HEK293T (cell line): ENCODE data around the gene HACD2.

Source experiments
- CTCF ChIA-PET: fragments of 350-600 bp; formaldehyde crosslinking; extraction: SDS; loops from one replicate; lab custom pipeline; 2021; ENCODE audit warnings: antibody characterized with exemption, inconsistent platforms; lab: Yijun Ruan, JAX
- POLR2A ChIA-PET: fragments of 350-600 bp; formaldehyde crosslinking; extraction: SDS; loops from one replicate; lab custom pipeline; 2020; ENCODE audit warnings: antibody characterized with exemption, inconsistent platforms; lab: Yijun Ruan, JAX
- DNase-seq: peaks from one replicate; pipeline ENCODE4 v3.0.0; 2012; ENCODE audit warnings: mixed read lengths; ENCODE audit errors: extremely low spot score
- ARNT ChIP-seq: fragments of 450-650 bp; IDR thresholded peaks from 2 replicates; pipeline ENCODE4 v1.6.1; 2017; ENCODE audit warnings: mild to moderate bottlenecking
- BHLHE40 ChIP-seq: fragments of 450-650 bp; IDR thresholded peaks from 2 replicates; pipeline ENCODE4 v1.6.1; 2016; ENCODE audit warnings: mild to moderate bottlenecking, moderate library complexity, borderline replicate concordance
- CTBP1 ChIP-seq: fragments of 450-650 bp; IDR thresholded peaks from 2 replicates; pipeline ENCODE4 v1.6.1; 2016; ENCODE audit warnings: borderline replicate concordance
- ELF4 ChIP-seq: fragments of 450-650 bp; IDR thresholded peaks from 2 replicates; pipeline ENCODE4 v1.6.1; 2017; ENCODE audit warnings: antibody characterized with exemption
- FOXA1 ChIP-seq: fragments of 450-650 bp; IDR thresholded peaks from 2 replicates; pipeline ENCODE4 v1.6.1; 2016; ENCODE audit warnings: mild to moderate bottlenecking
- FOXK2 ChIP-seq: fragments of 450-650 bp; IDR thresholded peaks from 2 replicates; pipeline ENCODE4 v1.6.1; 2016; ENCODE audit warnings: mild to moderate bottlenecking
- FOXM1 ChIP-seq: fragments of 450-650 bp; IDR thresholded peaks from 2 replicates; pipeline ENCODE4 v1.6.1; 2017; ENCODE audit warnings: mild to moderate bottlenecking, borderline replicate concordance
- HDGF ChIP-seq: fragments of 450-650 bp; IDR thresholded peaks from 2 replicates; pipeline ENCODE4 v1.6.1; 2017; ENCODE audit warnings: antibody characterized with exemption, borderline replicate concordance
- L3MBTL2 ChIP-seq: fragments of 450-650 bp; conservative IDR thresholded peaks from 2 replicates; pipeline ENCODE4 v1.6.1; 2016; ENCODE audit warnings: mild to moderate bottlenecking
- LEF1 ChIP-seq: fragments of 450-650 bp; IDR thresholded peaks from 2 replicates; pipeline ENCODE4 v1.6.1; 2017; ENCODE audit warnings: mild to moderate bottlenecking, borderline replicate concordance
- NFRKB ChIP-seq: fragments of 450-650 bp; IDR thresholded peaks from 2 replicates; pipeline ENCODE4 v1.6.1; 2016; ENCODE audit warnings: mild to moderate bottlenecking, moderate library complexity
- SP1 ChIP-seq: fragments of 450-650 bp; IDR thresholded peaks from 2 replicates; pipeline ENCODE4 v1.6.1; 2017
- SUZ12 ChIP-seq: fragments of 450-650 bp; IDR thresholded peaks from 2 replicates; pipeline ENCODE4 v1.6.1; 2016; ENCODE audit warnings: mild to moderate bottlenecking
- TARDBP ChIP-seq: fragments of 450-650 bp; IDR thresholded peaks from 2 replicates; pipeline ENCODE4 v1.6.1; 2016
- ZNF384 ChIP-seq: fragments of 450-650 bp; IDR thresholded peaks from 2 replicates; pipeline ENCODE4 v1.6.1; 2016
- TF ChIP-seq, protein P1 (sequence below): fragments of 450-650 bp; IDR thresholded peaks from 2 replicates; pipeline ENCODE4 v1.6.1; 2016

Gene HACD2

DNA sequence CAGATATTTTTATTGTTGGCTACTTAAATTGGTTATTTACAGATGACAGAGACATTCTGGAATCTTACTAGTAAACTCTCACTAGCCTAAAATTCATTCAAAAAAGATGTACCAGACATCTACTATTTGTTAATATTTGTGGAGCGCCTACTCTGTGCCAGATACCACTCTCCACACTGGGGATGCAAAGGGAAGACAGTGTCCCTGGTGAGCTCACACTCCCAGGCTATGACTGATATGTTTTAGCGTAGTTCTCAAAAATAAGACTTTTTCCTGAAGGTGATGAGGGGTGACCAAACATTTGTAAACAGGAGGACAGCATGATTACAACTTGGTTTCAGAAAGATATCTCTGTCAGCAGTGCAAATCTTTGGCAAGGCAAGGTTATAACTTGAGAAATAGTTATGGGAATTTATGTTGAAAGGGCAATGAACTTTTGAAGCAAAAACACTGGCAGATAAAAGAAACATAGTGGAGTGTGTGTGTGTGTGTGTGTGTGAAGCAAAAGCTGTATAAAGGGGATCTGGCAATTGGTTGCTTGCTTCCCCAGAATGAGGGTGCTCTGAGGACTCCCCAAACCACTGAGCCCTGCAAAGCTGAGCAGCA is 51.2 kb downstream of the HACD2 start:
- ChIA-PET POLR2A (no interaction called here), CTCF (interaction anchor here (0.6 kb wide), 1 partner anchor 46 kb away, joined by 4 read pairs; no protein-coding TSS in a partner anchor)
- TF ChIP-seq FOXK2 = no peak
- TF ChIP-seq TARDBP = no peak
- TF ChIP-seq FOXA1 = no peak
- no peak for TF ChIP-seq ZNF384
- TF ChIP-seq CTBP1 = no peak
- DNase-seq = no peak

DNA sequence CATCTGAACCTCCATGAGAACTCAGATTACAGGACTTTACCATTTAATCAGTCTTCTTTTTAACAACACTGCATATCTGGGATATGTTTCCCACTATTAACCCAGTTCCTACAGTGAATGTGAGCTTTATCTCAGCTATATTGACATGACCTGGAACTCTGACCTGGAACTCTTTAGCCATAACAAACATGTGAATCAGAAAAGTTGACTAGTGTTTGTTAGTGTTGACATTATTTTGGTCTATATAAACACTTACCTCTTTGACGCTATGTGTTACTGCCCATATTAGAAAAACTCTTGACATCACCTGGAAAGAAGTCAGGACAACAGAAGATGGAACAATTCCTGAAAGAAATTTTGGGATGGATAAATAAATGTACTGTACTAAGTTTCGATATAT is 56.7 kb downstream of the HACD2 start:
- no peak for DNase-seq
- POLR2A ChIA-PET = no interaction called here
- no peak for TF ChIP-seq L3MBTL2
- TF ChIP-seq ARNT = no peak
- no peak for TF ChIP-seq FOXM1
- TF ChIP-seq HDGF = no peak
- TF ChIP-seq FOXK2 = no peak
- TF ChIP-seq SUZ12 = no peak
- no peak for TF ChIP-seq SP1
- no peak for TF ChIP-seq TARDBP
- no peak for TF ChIP-seq ELF4
- no peak for TF ChIP-seq CTBP1
- TF ChIP-seq BHLHE40 = no peak
- no peak for TF ChIP-seq FOXA1
- TF ChIP-seq, protein P1, sequence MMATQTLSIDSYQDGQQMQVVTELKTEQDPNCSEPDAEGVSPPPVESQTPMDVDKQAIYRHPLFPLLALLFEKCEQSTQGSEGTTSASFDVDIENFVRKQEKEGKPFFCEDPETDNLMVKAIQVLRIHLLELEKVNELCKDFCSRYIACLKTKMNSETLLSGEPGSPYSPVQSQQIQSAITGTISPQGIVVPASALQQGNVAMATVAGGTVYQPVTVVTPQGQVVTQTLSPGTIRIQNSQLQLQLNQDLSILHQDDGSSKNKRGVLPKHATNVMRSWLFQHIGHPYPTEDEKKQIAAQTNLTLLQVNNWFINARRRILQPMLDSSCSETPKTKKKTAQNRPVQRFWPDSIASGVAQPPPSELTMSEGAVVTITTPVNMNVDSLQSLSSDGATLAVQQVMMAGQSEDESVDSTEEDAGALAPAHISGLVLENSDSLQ = no peak
- no peak for TF ChIP-seq NFRKB
- TF ChIP-seq ZNF384 = no peak
- no peak for TF ChIP-seq LEF1
- CTCF ChIA-PET = no interaction called here

DNA sequence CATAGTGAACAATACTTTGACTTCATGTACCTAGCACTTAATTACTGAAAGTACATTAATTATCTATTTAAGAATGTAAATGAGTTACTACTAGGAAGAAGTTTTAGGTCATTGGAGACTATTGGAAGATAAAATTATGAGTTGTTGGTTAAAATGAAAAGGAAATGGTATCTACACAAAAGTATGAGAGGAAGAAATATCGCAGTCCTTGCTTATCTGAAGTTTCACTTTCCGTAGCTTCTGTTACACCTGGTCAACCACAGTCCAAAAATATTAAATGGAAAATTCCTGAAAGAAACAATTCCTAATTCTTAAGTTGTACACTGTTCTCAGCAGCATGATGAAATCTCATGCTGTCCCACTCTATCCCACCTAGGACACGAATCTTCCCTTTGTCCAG is 57.8 kb downstream of the HACD2 start:
- ChIA-PET POLR2A (no interaction called here), CTCF (no interaction called here)
- DNase-seq = no peak
- TF ChIP-seq, protein P1 = no peak
- TF ChIP-seq HDGF = no peak
- no peak for TF ChIP-seq LEF1
- TF ChIP-seq CTBP1 = no peak
- no peak for TF ChIP-seq L3MBTL2
- no peak for TF ChIP-seq SUZ12
- TF ChIP-seq ZNF384 = no peak
- no peak for TF ChIP-seq FOXA1
- no peak for TF ChIP-seq BHLHE40
- TF ChIP-seq ELF4 = no peak
- TF ChIP-seq FOXM1 = no peak
- TF ChIP-seq SP1 = no peak
- no peak for TF ChIP-seq TARDBP
- TF ChIP-seq NFRKB = no peak

DNA sequence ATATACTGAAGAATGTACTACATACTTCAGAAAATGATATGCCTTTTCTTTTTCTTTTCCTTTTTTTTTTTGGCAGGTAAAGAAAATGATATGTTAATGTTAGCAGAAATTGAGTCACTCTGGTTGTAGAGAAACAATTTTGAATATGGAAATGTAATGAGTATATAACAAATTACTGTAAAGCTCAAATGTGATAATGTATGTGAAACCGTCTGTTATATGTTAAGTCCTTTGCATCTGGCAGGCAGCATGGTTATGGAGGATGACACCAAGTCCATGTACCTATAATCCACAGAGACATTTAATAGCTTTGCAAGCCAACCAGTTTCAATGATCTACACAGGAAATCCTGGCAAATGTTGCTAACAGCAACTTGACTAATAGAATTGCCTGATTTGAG is 58.4 kb downstream of the HACD2 start:
- ChIA-PET POLR2A (no interaction called here), CTCF (no interaction called here)
- TF ChIP-seq SUZ12 = no peak
- TF ChIP-seq ARNT = no peak
- TF ChIP-seq ELF4 = no peak
- no peak for TF ChIP-seq NFRKB
- no peak for TF ChIP-seq TARDBP
- no peak for TF ChIP-seq HDGF
- no peak for TF ChIP-seq FOXK2
- TF ChIP-seq ZNF384 = no peak
- no peak for TF ChIP-seq FOXM1
- TF ChIP-seq SP1 = no peak
- TF ChIP-seq LEF1 = no peak
- no peak for DNase-seq

DNA sequence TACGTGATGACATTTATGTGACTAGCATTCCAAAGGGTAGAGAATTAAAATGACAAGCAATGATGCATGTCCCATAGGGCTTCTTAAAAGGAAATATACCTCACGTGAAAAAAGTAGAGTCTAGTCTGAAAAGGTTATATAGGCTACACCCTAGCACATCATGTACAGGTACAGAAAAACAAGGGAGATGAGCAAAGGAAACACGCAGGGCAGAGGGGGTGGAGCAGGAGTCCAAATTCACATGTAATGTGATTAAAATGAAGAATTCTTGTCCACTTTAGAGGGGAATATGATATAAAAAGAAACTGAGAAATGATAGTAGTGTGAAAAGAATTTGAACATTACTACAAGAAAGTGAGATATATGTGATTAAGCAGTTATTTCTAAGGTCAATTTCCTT is 59.4 kb downstream of the HACD2 start:
- DNase-seq = no peak
- ChIA-PET CTCF (no interaction called here), POLR2A (no interaction called here)
- TF ChIP-seq SUZ12 (no peak), ELF4 (no peak), L3MBTL2 (no peak), FOXM1 (no peak), HDGF (no peak), NFRKB (no peak), FOXA1 (no peak), CTBP1 (no peak), SP1 (no peak), ARNT (no peak), FOXK2 (no peak), BHLHE40 (no peak), ZNF384 (no peak), TARDBP (no peak), LEF1 (no peak)
- TF ChIP-seq, protein P1 = no peak

DNA sequence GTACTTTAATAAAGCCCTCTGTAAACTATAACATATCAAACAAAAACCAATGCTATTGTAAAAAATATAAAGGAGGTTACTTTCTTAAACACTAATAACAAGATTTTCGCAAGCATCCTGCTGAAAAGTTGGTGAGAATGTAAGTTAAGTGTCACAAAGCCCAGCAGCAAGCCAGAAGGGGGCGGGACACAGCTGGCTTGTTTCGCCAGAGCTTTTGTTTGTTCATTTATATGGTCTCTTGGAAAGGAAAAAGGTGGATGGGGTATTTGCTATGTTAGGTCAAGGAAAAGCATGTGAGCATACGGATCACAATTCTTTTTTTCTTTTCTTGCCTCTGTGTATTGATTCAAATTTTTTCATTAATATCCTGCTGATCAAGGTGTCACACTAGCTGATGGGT is 59.9 kb downstream of the HACD2 start:
- no peak for DNase-seq
- TF ChIP-seq FOXA1 (no peak), ELF4 (no peak), ARNT (no peak), NFRKB (no peak), FOXM1 (no peak), L3MBTL2 (no peak), HDGF (no peak), CTBP1 (no peak), LEF1 (no peak)
- TF ChIP-seq, protein P1 = no peak
- CTCF ChIA-PET = no interaction called here
- POLR2A ChIA-PET = no interaction called here
